Astrocyte (in vitro differentiated cells and primary cell): ENCODE data around the gene RBMX2. TPM values are rescaled to one million over a fixed set of nuclear protein-coding genes. Genes with fewer than 3 reads are reported as not detected.
"Not testable (repeated sequence)": the region's sequence is repeated elsewhere in the genome, so short reads cannot be mapped to it uniquely, and the experiment has no call there.

Experiments used
- DNase-seq: peaks from one replicate; pipeline ENCODE4 v3.0.0-alpha.2; 2010; ENCODE audit warnings: low read depth
- FAIRE-seq: peaks from 2 replicates; lab custom pipeline; 2011; peaks lifted over from hg19 to GRCh38; lab: Jason Lieb, UNC
- H2AFZ ChIP-seq: 2 replicates; pipeline ENCODE4 v1.6.0; 2012; ENCODE audit warnings: low read depth, low read length, inconsistent platforms
- H3K27ac ChIP-seq: 2 replicates; pipeline ENCODE4 v1.5.1; 2011; ENCODE audit warnings: low read depth, low read length, inconsistent platforms
- H3K27me3 ChIP-seq: 2 replicates; pipeline ENCODE4 v1.6.0; 2011; ENCODE audit warnings: low read length, inconsistent platforms; ENCODE audit not compliant: insufficient read depth
- H3K36me3 ChIP-seq: 2 replicates; pipeline ENCODE4 v1.5.1; 2011; ENCODE audit warnings: low read length, inconsistent platforms; ENCODE audit not compliant: insufficient read depth
- H3K4me1 ChIP-seq: 2 replicates; pipeline ENCODE4 v1.5.1; 2011; ENCODE audit warnings: low read length, inconsistent platforms; ENCODE audit not compliant: insufficient read depth
- H3K4me2 ChIP-seq: 2 replicates; pipeline ENCODE4 v1.6.0; 2012; ENCODE audit warnings: low read length, inconsistent platforms
- H3K4me3 ChIP-seq: 2 replicates; pipeline ENCODE4 v1.5.1; 2011; ENCODE audit warnings: low read depth, mild to moderate bottlenecking, low read length, inconsistent platforms; ENCODE audit not compliant: insufficient read depth
- H3K79me2 ChIP-seq: 2 replicates; pipeline ENCODE4 v1.6.0; 2012; ENCODE audit warnings: mild to moderate bottlenecking, low read length, inconsistent platforms; ENCODE audit not compliant: insufficient read depth
- H3K9ac ChIP-seq: 2 replicates; pipeline ENCODE4 v1.6.0; 2012; ENCODE audit warnings: mild to moderate bottlenecking, low read length, inconsistent platforms
- H3K9me3 ChIP-seq: 2 replicates; pipeline ENCODE4 v1.5.1; 2012; ENCODE audit warnings: low read depth, mild to moderate bottlenecking, low read length, inconsistent platforms; ENCODE audit not compliant: insufficient read depth
- H4K20me1 ChIP-seq: 2 replicates; pipeline ENCODE4 v1.6.0; 2012; ENCODE audit warnings: low read length, inconsistent platforms; ENCODE audit not compliant: insufficient read depth
- H3K27ac Mint-ChIP-seq: one replicate; pipeline ENCODE4 v1.8.0; 2021; ENCODE audit warnings: mild to moderate bottlenecking, mixed read lengths; ENCODE audit not compliant: unreplicated experiment
- H3K27me3 Mint-ChIP-seq: one replicate; pipeline ENCODE4 v1.8.0; 2021; ENCODE audit warnings: low read depth, mixed read lengths; ENCODE audit not compliant: unreplicated experiment
- H3K36me3 Mint-ChIP-seq: one replicate; pipeline ENCODE4 v1.8.0; 2021; ENCODE audit warnings: low read depth, mixed read lengths; ENCODE audit not compliant: unreplicated experiment
- H3K4me1 Mint-ChIP-seq: one replicate; pipeline ENCODE4 v1.8.0; 2021; ENCODE audit warnings: low read depth, mixed read lengths; ENCODE audit not compliant: unreplicated experiment
- H3K4me3 Mint-ChIP-seq: one replicate; pipeline ENCODE4 v1.8.0; 2021; ENCODE audit warnings: mild to moderate bottlenecking, moderate library complexity, mixed read lengths; ENCODE audit not compliant: unreplicated experiment
- H3K9me3 Mint-ChIP-seq: one replicate; pipeline ENCODE4 v1.8.0; 2021; ENCODE audit warnings: mild to moderate bottlenecking, mixed read lengths; ENCODE audit not compliant: unreplicated experiment
- EZH2 ChIP-seq: IDR thresholded peaks from 2 replicates; pipeline ENCODE4 v1.6.1; 2012; ENCODE audit warnings: mild to moderate bottlenecking, low read length, inconsistent platforms; ENCODE audit not compliant: insufficient read depth
- total RNA-seq: library from RNA; stranded (reverse); gene quantifications from 2 replicates; pipeline ENCODE4 v1.2.1, GENCODE V29; 2021
- TF ChIP-seq, protein P1 (sequence below): IDR thresholded peaks from 2 replicates; pipeline ENCODE4 v1.5.1; 2011; ENCODE audit warnings: low read depth, mild to moderate bottlenecking, inconsistent platforms, low read length, moderate library complexity; ENCODE audit not compliant: insufficient read depth

RBMX2 gene
- total RNA-seq, 1 donor from 2014 or later, result 19.7 TPM

- Histone ChIP-seq H2AFZ (no peak overlapping the region), H3K9ac (no peak overlapping the region), H3K4me1 (no peaks in the 10 kb centered on the region), H3K9me3 (no peaks in the 10 kb centered on the region), H3K27me3 (no peaks in the 10 kb centered on the region), H3K27ac (no peak overlapping the region), H3K4me3 (no peak overlapping the region), H3K4me2 (no peak overlapping the region), H3K36me3 (no peaks in the 10 kb centered on the region), H3K79me2 (no peaks in the 10 kb centered on the region), H4K20me1 (no peaks in the 10 kb centered on the region)
- H3K27me3 Mint-ChIP-seq, result no peaks in the 10 kb centered on the region
- H3K36me3 Mint-ChIP-seq, result no peaks in the 10 kb centered on the region
- FAIRE-seq, result no peak
- no peak overlapping the region for H3K27ac Mint-ChIP-seq
- no peak for DNase-seq
- no peaks in the 10 kb centered on the region for H3K4me1 Mint-ChIP-seq
- H3K9me3 Mint-ChIP-seq, result peaks cover 3% of the 10 kb centered on the region
- no peak overlapping the region for H3K4me3 Mint-ChIP-seq
- TF ChIP-seq, protein P1, sequence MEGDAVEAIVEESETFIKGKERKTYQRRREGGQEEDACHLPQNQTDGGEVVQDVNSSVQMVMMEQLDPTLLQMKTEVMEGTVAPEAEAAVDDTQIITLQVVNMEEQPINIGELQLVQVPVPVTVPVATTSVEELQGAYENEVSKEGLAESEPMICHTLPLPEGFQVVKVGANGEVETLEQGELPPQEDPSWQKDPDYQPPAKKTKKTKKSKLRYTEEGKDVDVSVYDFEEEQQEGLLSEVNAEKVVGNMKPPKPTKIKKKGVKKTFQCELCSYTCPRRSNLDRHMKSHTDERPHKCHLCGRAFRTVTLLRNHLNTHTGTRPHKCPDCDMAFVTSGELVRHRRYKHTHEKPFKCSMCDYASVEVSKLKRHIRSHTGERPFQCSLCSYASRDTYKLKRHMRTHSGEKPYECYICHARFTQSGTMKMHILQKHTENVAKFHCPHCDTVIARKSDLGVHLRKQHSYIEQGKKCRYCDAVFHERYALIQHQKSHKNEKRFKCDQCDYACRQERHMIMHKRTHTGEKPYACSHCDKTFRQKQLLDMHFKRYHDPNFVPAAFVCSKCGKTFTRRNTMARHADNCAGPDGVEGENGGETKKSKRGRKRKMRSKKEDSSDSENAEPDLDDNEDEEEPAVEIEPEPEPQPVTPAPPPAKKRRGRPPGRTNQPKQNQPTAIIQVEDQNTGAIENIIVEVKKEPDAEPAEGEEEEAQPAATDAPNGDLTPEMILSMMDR, result no peak
- no peak for TF ChIP-seq EZH2
These were observed 17.0 kb downstream of the RBMX2 start for GRCh38 chrX:130418740-130419139.

DNA sequence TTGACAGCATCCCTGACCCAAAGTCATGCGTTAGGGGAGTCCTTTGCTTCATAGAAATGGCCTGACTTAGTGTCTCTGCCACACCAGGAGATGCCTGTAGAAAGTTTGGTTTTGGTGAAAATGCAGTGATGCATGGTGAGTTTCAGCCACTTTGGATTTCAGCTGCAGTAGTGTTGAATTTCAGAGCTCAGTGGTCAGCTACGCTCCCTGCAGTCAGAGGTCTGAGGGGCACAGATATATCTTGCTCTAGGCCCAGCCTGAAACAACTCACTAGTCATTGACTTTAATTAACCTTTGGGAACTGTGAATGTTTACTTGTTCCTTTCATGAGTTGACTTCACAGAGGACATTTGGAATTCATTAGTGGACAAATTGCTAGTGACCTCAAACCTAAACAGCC, 17.5 kb downstream of the RBMX2 start:
- no peaks in the 10 kb centered on the region for H3K27me3 Mint-ChIP-seq
- H3K27ac Mint-ChIP-seq, result no peak overlapping the region
- no peaks in the 10 kb centered on the region for H3K36me3 Mint-ChIP-seq
- Histone ChIP-seq H3K27ac (no peak overlapping the region), H3K4me2 (no peak overlapping the region), H3K4me3 (no peak overlapping the region), H3K79me2 (no peaks in the 10 kb centered on the region), H3K36me3 (no peaks in the 10 kb centered on the region), H3K9me3 (no peaks in the 10 kb centered on the region), H3K9ac (no peak overlapping the region), H3K4me1 (no peaks in the 10 kb centered on the region), H4K20me1 (no peaks in the 10 kb centered on the region), H3K27me3 (no peaks in the 10 kb centered on the region), H2AFZ (no peak overlapping the region)
- TF ChIP-seq EZH2, result no peak
- TF ChIP-seq, protein P1, result no peak
- H3K4me1 Mint-ChIP-seq, result no peaks in the 10 kb centered on the region
- peaks cover 3% of the 10 kb centered on the region for H3K9me3 Mint-ChIP-seq
- FAIRE-seq (peak; percentile 95), DNase-seq (no peak)
- H3K4me3 Mint-ChIP-seq, result no peak overlapping the region

GRCh38 chrX:130426531-130426930, 24.7 kb downstream of the RBMX2 start:
- Histone ChIP-seq H3K9me3 (no peaks in the 10 kb centered on the region), H3K4me3 (no peak overlapping the region), H3K4me1 (no peaks in the 10 kb centered on the region), H4K20me1 (no peaks in the 10 kb centered on the region), H3K79me2 (no peaks in the 10 kb centered on the region), H3K36me3 (no peaks in the 10 kb centered on the region), H2AFZ (no peak overlapping the region), H3K27ac (no peak overlapping the region), H3K9ac (no peak overlapping the region), H3K4me2 (no peak overlapping the region), H3K27me3 (no peaks in the 10 kb centered on the region)
- TF ChIP-seq EZH2, result no peak
- TF ChIP-seq, protein P1, result no peak
- FAIRE-seq, result no peak
- Mint-ChIP-seq H3K4me3 (no peak overlapping the region), H3K27ac (no peak overlapping the region), H3K27me3 (peaks cover 3% of the 10 kb centered on the region), H3K9me3 (peaks cover 3% of the 10 kb centered on the region), H3K4me1 (no peaks in the 10 kb centered on the region), H3K36me3 (no peaks in the 10 kb centered on the region)
- DNase-seq, result no peak

GRCh38 chrX:130429236-130429635, 27.4 kb downstream of the RBMX2 start:
- FAIRE-seq, H4K20me1 ChIP-seq, H3K4me1 Mint-ChIP-seq, H3K4me2 ChIP-seq, H3K27me3 Mint-ChIP-seq, H3K36me3 ChIP-seq, H3K9me3 ChIP-seq, H3K4me3 Mint-ChIP-seq, H3K4me1 ChIP-seq, H3K36me3 Mint-ChIP-seq, H3K27ac ChIP-seq, DNase-seq, H3K9ac ChIP-seq, H3K4me3 ChIP-seq, H3K27ac Mint-ChIP-seq, H2AFZ ChIP-seq, H3K9me3 Mint-ChIP-seq, H3K79me2 ChIP-seq, H3K27me3 ChIP-seq: not testable (repeated sequence)
